SW 1271 (cell line): ENCODE results near the gene C1orf210.

Source experiments
- DNase-seq, 2 experiments: peaks; one replicate each; lab custom pipeline; 2025; lab: John Stamatoyannopoulos, UW

C1orf210 gene

GRCh38 chr1:43294761-43295160, 9.4 kb upstream of the C1orf210 start:
- DNase-seq: no peak

- no peak for DNase-seq
These were observed 8.7 kb upstream of the C1orf210 start for GRCh38 chr1:43293896-43294760.

- DNase-seq: no peak
These were observed 7.8 kb upstream of the C1orf210 start for GRCh38 chr1:43293176-43293575.

- DNase-seq: no peak
These were observed 7.3 kb upstream of the C1orf210 start for GRCh38 chr1:43292679-43293078.

- DNase-seq: no peak
These were observed 6.8 kb upstream of the C1orf210 start for GRCh38 chr1:43292216-43292615.

- DNase-seq: no peak
These were observed 3.7 kb upstream of the C1orf210 start for GRCh38 chr1:43288785-43289706.

- no peak for DNase-seq
These were observed 2.8 kb upstream of the C1orf210 start for GRCh38 chr1:43288058-43288784.

- DNase-seq: no peak
These were observed 1.2 kb upstream of the C1orf210 start for GRCh38 chr1:43286533-43286932.

GRCh38 chr1:43286115-43286514, 734 bp upstream of the C1orf210 start:
- no peak for DNase-seq

GRCh38 chr1:43284546-43285110, 753 bp downstream of the C1orf210 start:
- DNase-seq: no peak

- DNase-seq: no peak
These were observed 1.3 kb downstream of the C1orf210 start for GRCh38 chr1:43284065-43284464.

- DNase-seq: no peak
These were observed 2.9 kb downstream of the C1orf210 start for GRCh38 chr1:43282220-43283195.

- DNase-seq: no peak
These were observed 4.7 kb downstream of the C1orf210 start for GRCh38 chr1:43280692-43281091.

- DNase-seq: no peak
These were observed 5.7 kb downstream of the C1orf210 start for GRCh38 chr1:43279666-43280065.

- DNase-seq: no peak
These were observed 6.2 kb downstream of the C1orf210 start for GRCh38 chr1:43279161-43279560.

GRCh38 chr1:43277116-43277876, 8.1 kb downstream of the C1orf210 start:
- no peak for DNase-seq

- no peak for DNase-seq
These were observed 8.7 kb downstream of the C1orf210 start for GRCh38 chr1:43276673-43277072.

GRCh38 chr1:43275826-43276620, 9.4 kb downstream of the C1orf210 start:
- no peak for DNase-seq

GRCh38 chr1:43274804-43275180, 10.6 kb downstream of the C1orf210 start:
- no peak for DNase-seq
